Keratinocyte (primary cell): ENCODE measurements around the gene SLC6A7.

ENCODE experiments used
- CTCF ChIP-seq, 3 experiments: IDR thresholded peaks in 1 of 3; conservative IDR thresholded peaks in 1 of 3; optimal IDR thresholded peaks in 1 of 3; 2 replicates in 2 of 3; 3 replicates in 1 of 3; pipeline versions ENCODE3 to v1.5.1; 2011; ENCODE audit warnings: low read length in 3 of 3, mild to moderate bottlenecking in 3 of 3, moderate library complexity in 2 of 3, control low read depth in 1 of 3, inconsistent platforms in 1 of 3; ENCODE audit not compliant: insufficient read depth in 2 of 3; ENCODE audit errors: extremely low read depth in 1 of 3
- EZH2 ChIP-seq: IDR thresholded peaks from one replicate; pipeline ENCODE4 v1.6.1; 2012; ENCODE audit warnings: inconsistent platforms, mild to moderate bottlenecking, low read length, moderate library complexity

- TF ChIP-seq CTCF (optimal IDR thresholded peaks at IDR 0.05 in 1 of 3, IDR thresholded peaks at IDR 0.05 in 1 of 3, conservative IDR thresholded peaks at IDR 0.05 in 1 of 3; ENCODE audit: extremely low read depth in 1 of 3, insufficient read depth in 2 of 3, low read length in 3 of 3) (no peak), EZH2 (no peak)
Measured at GRCh38 chr5:150254774-150255173, 64.9 kb downstream of the SLC6A7 start.
